ENCODE measurements around the gene WDR91.
"Not testable (repeated sequence)": the region's sequence is repeated elsewhere in the genome, so short reads cannot be mapped to it uniquely, and the experiment has no call there.

Gene WDR91

DNA sequence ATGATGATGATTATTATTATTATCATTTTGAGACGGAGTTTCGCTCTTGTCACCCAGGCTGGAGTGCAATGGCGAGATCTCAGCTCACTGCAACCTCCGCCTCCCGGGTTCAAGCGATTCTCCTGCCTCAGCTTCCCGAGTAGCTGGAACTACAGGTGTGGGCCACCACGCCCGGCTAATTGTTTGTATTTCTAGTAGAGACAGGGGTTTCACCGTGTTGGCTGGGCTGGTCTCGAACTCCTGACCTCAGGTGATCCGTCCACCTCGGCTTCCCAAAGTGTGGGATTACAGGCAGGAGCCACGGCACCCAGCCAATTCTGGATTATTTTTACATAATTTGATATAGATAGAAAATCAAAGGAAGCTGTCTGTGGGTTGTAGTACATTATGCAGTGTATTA lies 22.8 kb upstream of the WDR91 start:
- DNase-seq (ENCODE audit: low read depth in 4 of 4, low spot score in 1 of 4), result not testable (repeated sequence)

DNA sequence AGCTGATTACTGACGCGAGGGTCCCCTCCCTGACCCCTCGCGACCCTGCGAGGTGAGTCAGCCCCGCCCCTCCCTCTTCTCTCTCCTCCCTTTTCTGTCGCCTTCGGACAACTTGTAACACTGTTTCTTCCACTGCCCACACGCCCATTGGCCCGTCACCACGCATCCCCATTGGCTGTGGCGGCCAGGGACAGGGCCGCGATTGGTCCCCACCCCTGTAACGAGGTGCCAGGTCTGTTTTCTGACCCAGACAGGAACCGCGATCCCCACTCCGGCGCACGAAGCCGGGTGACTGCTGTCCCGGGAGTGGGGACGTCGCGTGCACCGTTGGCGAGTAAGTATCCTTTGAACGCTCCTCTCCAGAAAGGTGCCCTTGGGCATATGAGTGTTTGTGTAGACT lies 22.2 kb upstream of the WDR91 start, which contains the start of gene STRA8:
Gene STRA8, plus strand, starts transcription at position 269 of the 400 bp plus-strand sequence. CDS start 6,687 bp downstream, outside the sequence.
- DNase-seq (ENCODE audit: low read depth in 4 of 4, low spot score in 1 of 4), result no peak

DNA sequence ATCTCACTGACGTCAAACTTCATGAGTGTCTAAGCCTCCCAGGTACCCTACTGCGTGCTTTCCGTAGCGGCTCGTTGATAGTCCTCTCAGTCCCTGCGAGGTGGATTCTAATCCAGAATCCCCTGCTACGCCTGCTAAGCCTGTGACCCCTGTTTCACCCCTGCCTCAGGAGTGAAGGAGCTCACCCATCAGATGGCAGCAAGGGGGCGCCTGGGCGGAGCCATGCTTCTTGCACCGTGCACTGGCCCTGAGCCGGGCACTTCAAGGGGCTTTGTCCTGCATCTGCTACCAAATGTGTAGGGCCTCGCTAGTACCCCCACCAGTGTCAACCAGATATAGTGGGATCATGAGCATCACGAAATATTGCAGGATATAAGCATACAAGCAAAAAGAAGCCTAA lies 21.4 kb upstream of the WDR91 start:
- no peak for DNase-seq (ENCODE audit: low read depth in 4 of 4, low spot score in 1 of 4)

DNA sequence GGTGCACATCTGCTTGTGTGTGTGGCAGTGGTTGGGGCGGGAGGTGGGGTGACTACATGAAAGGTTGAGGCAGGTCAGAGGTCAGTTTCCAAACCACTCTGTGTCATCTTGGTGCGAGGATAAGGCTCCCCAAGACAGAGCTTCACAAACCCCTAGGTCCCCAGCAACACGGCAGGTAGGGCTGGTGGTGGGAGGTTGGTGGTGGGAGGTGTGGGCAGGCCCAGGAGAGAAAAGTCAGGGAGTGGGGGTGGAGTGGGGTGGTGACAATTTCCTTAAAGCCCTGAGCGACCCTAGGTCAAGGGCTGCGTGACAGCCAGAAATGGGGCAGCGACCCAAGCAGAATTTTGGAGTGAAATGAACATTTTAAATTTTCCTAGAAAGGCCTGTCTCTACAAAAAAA lies 20.8 kb upstream of the WDR91 start:
- no peak for DNase-seq (ENCODE audit: low read depth in 4 of 4, low spot score in 1 of 4)

DNA sequence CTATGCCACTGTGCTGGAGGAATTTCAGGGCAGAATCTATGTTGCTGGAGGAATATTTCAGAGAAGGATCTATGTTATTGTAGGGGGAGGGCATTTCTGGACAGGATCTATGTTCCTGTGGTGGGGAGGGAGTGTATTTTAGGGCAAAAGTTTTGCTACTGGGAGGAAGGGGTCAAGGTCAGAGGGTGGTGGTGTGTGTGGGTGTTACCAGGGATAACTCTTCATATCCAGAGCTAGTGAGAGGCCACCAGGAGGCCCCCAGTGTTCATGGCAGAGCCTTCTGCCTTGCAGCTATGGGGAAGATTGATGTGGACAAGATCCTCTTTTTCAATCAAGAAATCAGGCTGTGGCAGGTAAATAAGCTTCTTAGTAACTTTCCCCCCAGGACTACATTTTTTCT lies 20.4 kb upstream of the WDR91 start:
- DNase-seq (ENCODE audit: low read depth in 4 of 4, low spot score in 1 of 4), result no peak

DNA sequence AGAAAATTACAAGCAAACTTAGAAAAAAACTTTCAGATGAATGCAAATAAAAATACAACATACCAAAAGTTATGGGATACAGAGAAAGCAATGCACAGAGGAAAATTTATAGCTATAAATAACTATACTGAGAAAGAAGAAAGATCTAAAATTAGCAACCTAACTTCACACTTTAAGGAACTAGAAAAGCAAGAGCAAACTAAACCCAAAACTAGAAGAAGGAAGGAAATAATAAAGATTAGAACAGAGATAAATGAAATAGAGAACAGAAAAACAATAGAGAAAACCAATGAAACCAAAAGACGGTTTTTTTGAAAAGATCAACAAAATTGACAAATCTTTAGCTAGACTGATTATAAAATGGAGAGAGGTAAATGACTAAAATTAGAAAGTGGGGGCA lies 12.7 kb upstream of the WDR91 start:
- no peak for DNase-seq (ENCODE audit: low read depth in 4 of 4, low spot score in 1 of 4)

DNA sequence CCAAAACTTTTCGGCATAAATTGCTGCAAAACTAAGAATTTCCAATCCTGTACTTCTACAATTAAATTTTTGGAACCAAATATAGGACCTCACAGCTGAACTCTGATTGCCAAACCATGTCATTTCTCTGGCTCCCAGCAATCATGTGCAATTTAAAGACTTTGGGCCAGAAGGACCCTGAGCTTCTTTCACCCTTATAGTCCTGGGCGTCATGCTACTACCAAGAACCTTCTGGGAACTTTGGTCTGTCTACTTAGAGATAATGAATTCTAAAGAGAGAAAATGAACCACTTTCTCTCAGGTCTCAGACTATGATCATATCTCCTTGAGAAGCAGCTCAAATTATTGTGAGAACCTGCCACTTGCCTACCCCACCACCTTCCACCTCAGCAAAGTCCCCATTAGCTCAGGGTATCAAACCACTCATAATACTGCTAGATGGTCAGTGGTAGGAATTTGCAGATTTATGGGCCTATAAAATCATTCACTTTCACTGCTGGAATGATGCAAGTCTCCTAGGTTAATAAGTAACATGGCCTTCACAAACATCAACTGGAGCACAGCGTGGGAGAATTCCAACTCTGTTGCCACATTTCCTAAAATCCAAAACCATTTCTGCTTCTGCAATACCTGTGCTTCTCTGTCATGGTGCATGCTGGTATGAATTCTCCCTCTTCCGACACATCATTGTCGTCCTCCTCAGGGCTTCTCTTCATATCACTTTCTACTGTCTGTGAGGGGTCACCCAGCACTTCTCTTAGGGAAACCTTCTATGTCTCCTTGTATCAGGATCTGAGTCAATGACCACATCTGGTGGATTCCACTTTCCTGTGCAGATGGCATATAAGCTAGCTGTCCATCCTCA lies 6.6 kb upstream of the WDR91 start:
- DNase-seq (ENCODE audit: low read depth in 4 of 4, low spot score in 1 of 4), result no peak

DNA sequence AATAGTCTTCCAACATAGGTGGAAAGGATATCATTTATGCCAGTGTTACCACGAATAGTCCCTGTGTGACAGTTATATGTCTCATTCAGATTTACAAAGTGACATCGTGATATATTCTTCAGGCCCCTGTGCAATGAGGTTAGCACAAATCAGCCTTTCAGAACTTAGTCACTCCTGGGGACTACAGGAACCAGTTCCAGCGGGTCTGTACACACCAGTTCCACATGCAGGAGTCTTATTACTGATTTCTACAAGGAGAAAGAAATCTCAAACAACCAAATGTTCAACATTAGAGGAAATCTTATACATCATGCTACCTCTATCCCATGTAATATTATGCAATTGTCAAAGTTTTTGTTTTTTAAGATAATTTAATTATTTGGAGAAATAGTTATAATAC lies 4.4 kb upstream of the WDR91 start:
- DNase-seq (ENCODE audit: low read depth in 4 of 4, low spot score in 1 of 4), result no peak

DNA sequence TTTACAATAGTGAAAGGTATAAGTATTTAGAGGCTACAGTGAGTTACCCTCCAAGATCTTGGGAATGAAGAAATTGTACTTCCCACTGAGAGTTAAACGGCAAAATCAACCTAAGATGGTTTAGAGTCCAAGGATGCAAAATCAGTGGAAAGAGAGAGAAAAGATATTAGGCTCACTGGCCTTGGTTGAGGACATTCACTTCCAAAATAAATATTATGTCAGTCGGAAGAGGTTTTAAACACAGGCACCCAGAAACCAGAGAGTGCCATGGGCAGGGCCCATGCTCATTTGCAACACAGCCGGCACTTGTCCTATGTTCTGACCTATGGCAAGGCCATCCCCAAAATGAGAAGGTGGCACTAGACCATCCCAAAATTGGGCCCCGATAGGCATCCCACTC lies 3.9 kb upstream of the WDR91 start:
- no peak for DNase-seq (ENCODE audit: low read depth in 4 of 4, low spot score in 1 of 4)

DNA sequence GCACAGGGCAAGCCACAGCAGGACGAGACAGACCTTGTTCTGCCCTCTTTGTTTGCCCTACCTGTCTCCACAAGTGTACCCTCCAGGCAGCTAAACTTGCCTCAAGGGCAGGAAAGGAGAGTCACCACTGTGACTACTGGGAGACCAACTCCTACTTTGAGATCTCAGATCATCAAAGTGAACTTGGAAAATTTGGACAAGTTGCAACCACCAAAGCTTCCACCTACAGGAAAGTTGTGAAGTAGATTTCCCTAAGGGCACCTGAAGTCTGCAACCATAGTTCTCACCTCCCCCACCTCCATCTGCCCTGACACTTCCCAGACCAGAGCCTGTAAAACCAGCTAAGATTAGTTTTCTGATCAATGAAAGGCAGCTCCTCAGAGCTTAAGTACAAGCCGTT lies 2.5 kb upstream of the WDR91 start:
- no peak for DNase-seq (ENCODE audit: low read depth in 4 of 4, low spot score in 1 of 4)

DNA sequence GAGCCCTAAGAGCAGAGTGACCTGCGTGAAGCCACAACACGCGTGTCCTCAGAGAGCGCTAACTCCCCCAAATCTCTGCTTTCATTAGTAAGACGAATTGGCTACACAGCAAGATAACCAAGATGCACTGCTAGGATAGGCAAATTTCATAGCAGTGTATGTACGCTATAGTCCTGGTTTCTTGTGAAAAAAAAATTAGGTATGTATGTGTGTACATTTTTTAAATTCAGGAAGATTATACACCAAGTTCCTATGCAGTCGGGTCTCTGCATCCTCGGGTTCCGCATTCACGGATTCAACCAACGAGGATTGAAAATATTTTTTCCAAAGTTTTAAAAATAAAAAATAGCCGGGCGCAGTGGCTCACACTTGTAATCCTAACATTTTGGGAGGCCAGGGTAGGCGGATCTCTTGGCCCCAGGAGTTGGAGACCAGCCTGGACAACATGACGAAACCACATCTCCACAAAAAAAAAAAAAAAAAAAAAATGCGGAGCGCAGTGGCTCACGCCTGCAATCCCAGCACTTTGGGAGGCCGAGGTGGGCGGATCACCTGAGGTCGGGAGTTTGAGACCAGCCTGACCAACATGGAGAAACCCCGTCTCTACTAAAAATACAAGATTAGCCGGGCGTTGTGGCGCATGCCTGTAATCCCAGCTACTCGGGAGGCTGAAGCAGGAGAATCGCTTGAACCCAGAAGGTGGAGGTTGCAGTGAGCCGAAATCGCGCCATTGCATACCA lies 790 bp upstream of the WDR91 start:
- not testable (repeated sequence) for DNase-seq (ENCODE audit: low read depth in 4 of 4, low spot score in 1 of 4)

DNA sequence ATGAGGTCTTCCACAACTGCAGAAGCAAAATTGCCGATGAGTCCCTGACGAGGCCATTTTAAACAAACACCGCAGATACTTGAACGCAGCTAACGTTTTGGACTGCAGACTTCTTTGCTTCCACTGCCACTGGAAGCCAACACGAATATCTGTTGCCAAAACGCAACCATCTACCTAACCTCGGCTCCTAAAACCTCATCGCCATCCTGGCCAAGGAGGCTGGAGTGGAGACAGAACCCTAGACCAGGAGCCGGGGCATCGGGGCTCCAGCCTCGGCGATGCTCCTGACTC lies 493 bp downstream of the WDR91 start:
- no peak for DNase-seq (ENCODE audit: low read depth in 4 of 4, low spot score in 1 of 4)

DNA sequence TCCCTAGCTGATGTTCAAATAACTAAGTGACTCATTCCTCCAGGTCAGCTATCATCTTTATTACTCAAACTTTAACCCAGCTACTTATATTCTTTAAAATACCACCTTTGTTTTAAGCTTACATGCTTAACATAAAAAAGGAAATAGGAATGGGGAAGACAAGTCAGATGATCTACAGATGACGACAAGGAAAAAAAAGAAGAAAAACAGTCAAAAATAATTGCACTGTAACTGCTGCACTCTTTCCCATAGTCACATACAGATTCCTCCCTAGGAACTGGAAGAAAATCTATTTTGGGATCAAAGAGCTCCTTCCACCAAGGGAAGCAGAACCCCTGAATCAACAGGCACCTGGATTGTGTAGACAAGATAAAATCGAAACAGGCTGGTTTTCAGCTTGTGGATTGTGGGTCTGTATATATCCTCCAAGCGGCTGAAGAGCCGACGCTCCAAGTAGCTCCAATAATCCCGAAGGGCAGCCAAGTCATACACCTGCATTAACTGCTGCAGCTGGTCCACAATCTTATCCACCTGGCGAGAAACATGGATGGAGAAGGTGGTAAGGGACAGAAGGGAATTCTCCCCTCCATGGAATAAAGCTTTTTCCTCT lies 2.0 kb downstream of the WDR91 start:
- DNase-seq (ENCODE audit: low read depth in 4 of 4, low spot score in 1 of 4), result no peak

DNA sequence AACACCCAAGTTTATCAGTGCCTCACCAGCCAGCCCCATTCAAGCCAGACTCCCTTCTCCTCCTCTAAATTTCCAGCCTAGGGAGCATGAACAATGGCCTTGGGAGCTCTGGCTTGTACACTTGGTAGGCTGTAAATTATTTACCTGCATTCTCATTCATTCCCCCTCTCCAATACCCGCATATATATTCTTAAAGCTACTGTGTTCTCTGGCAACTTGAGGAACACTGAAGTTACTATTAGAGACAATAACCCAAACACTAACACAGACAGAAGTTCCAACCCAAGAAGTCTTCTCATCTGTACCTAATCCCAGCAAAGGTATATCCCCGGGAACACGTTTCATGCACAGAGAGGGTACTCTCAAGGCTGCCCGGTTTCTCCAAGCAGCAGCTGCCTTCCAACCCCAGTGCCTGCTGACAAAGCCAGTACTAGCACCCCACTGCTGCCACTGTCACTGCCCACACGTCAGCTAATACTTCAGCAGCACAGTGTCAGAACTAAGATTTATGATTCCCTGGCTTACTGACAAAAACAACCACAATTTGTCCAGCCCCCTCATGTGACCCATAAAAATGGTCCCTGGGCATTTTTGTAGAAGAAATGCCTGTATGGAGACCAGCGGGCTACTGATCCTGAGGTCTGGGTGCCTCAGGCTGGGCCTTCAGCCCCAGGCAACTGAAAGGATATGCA lies 3.1 kb downstream of the WDR91 start:
- no peak for DNase-seq (ENCODE audit: low read depth in 4 of 4, low spot score in 1 of 4)

DNA sequence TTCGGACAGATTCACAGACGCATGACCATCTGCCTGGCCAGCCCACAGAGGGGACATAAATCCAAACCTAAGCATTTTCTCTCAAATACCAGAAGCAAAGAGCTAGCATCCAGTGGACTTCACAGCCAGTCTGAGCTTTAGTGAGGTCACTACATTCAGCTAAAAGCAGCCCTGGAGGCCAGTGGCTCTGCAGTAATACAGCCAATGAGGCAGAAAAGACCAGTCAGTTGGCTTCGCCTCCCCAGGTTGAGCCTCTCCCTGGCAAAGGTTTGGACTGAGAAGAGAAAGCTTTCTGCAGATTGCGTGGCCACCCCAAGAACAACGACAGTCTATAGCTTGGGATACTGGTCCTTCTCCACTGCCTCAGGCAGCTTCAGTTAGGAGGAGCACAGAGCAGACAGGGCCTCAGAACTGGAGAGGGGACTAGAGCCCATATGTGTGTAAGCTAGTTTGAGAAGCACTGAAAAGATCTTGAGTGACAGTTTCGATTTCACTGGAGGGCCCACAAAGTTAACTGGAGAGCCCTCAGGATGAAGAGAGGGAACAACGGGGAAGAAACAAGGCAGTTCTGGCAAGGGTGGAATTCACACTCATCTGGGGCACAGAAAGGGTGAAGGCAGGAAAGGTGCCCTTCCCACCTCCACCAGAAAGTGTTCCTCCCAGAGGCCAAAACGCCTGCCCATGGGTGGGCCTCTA lies 3.8 kb downstream of the WDR91 start:
- DNase-seq (ENCODE audit: low read depth in 4 of 4, low spot score in 1 of 4), result no peak

DNA sequence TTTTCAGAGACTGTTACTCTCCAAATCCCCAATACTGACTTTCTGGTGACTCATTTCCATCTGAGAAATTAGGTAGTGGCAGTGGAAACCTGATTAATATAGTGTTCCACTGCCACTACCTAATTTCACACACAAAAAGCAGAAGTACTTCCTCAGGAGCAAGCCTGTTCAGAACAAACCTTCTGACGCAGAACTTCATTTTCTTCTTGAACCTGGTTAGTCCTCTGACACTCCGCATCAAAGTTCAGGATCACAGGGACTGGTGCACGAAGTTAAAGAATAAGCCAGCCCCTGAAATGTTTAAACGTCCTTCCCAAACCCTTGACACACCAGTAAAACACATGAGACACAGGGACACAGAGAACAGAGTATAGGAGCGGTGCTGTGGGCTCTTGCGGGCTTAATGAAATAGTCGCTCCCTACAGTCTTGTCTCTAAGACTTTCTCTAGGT lies 4.4 kb downstream of the WDR91 start:
- no peak for DNase-seq (ENCODE audit: low read depth in 4 of 4, low spot score in 1 of 4)

DNA sequence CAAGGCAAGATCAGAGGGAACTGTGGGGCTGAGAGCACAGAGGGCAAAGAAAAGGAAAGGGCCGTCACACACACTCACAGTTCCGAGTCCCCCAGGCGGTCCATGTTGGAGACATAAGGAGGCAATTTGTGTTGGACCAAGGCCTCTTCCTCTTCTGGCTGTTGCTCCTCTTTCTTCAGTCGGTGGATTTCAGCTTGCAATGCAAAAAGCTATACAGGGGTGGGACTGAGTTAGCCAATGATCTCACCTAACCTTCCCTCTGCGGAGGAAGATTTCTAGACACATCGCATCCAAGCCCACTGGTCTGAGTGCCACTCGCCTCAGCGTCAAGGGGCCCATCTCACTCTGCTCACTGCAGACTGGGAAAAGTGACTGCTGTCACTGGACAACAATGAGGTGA lies 5.5 kb downstream of the WDR91 start:
- DNase-seq (ENCODE audit: low read depth in 4 of 4, low spot score in 1 of 4), result no peak

DNA sequence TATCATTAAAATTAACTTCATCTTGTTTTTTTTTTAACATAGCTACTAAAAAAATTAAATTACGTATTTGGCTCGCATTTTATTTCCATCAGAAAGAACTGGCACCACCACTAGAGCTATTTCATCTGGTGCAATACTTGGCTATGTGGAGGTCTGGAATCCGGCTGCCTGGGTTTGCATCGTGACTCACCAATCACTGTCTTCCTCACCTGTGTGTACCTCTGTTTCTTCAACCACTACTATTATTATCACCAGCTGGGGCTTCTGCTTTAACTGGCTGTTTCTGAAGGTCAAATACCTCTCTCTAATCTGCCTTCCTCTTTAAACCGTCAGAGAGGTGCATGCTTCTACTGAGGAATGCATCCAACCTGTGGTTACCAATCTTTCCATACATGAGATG lies 6.5 kb downstream of the WDR91 start:
- DNase-seq (ENCODE audit: low read depth in 4 of 4, low spot score in 1 of 4), result no peak

DNA sequence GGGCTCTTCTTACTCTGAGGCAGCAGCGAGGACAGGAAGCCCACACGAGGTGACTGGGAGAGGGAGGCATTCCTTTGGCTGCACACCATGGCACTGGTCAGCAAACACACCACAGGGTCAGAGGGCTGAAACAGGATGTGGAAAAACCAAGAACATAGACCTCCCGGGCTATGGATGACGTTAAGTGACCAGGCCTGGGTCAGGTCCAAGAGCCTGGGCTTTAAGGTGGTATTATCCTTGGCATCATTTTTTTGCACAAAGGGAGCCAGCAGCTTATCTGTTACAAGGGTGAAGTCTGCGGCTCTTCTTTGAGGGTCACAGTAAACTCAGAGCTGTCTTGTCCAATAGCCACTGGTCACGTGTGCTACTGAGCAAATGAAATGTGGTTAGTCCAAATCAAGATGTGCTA lies 7.0 kb downstream of the WDR91 start:
- DNase-seq (ENCODE audit: low read depth in 4 of 4, low spot score in 1 of 4), result no peak

DNA sequence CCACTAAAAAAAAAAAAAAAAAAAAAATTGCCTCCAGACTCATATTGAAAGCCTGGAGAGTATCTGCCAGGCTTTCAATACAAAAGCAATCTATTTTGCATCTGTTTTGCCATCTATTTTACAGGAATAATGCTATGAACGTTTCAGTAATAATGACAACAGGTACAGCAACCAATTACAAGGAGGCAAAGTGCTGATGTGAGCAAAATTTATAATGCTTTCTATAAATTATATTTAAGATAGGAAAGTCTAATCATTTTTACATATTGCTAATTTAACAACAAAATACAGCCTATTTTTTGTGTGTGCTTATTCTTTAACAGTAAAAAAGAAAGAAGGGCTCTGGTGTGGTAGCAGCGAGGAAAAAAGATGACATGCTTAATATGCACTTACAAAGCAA lies 10.0 kb downstream of the WDR91 start:
- no peak for DNase-seq (ENCODE audit: low read depth in 4 of 4, low spot score in 1 of 4)

DNA sequence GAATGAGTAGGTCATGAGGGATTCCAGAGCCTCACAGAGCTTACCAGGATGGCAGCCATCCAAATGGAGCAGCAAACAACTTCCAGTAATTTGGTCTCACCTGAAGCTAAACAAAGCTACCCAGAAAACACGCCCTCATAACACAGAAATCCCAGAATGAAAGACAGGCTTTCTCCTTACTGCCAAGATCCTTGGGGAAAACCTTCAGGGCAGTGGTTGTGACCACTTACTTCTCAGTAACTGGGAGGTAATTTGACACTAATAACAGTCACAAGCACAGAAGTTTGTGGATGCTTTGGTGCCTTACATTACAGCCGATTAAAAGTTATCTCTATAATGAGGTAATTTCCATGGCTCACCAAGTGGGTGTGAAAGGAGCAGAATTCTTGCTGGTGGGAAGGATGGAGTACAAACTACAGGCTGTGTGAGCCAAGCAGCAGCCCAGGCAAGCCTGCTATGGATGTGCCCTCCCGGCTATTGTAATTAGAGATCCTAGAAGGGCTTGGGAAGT lies 10.4 kb downstream of the WDR91 start:
- no peak for DNase-seq (ENCODE audit: low read depth in 4 of 4, low spot score in 1 of 4)

Measured in stimulated activated CD4-positive, alpha-beta T cell treated with anti-CD3 and anti-CD28 coated beads, Interleukin-1b, Interleukin-23, amount 100 ng/mL, for 24 hours (primary cell).